ENCODE measurements around the gene NSL1.

NSL1 gene

GRCh38 chr1:212699625-212700222 is 91.9 kb downstream of the NSL1 start, which contains the start of gene BATF3:
Gene BATF3 (minus strand): TSS chr1:212699840. CDS start chr1:212699762, 78 bp downstream.
- no peaks in the 10 kb centered on the region for H4K20me1 ChIP-seq (ENCODE audit: insufficient read depth, low read length)
- H3K9me3 ChIP-seq (ENCODE audit: insufficient read depth, low read length, severe bottlenecking): no peaks in the 10 kb centered on the region
- TF ChIP-seq EZH2 (IDR thresholded peaks at IDR 0.05; ENCODE audit: borderline replicate concordance, low read depth, low read length, severe bottlenecking) (no peak), CTCF (IDR thresholded peaks at IDR 0.05; ENCODE audit: borderline replicate concordance, extremely low read depth, low read length, poor library complexity, severe bottlenecking) (no peak)
- DNase-seq (peak; percentile 66), ATAC-seq (ENCODE audit: insufficient read depth, low read depth) (peak; percentile 64)
- H3K9ac ChIP-seq (ENCODE audit: low read depth, low read length): peak within 1 kb of the TSS; percentile 64
- no peak within 1 kb of the TSS for H3K27ac ChIP-seq (ENCODE audit: low read length)
- H3K4me1 ChIP-seq (ENCODE audit: insufficient read depth, low read length): peaks cover 25% of the 10 kb centered on the region
- H3K4me2 ChIP-seq (ENCODE audit: insufficient read depth, low read length): peak within 1 kb of the TSS; percentile 88
- peaks cover 15% of the 10 kb centered on the region for H3K27me3 ChIP-seq (ENCODE audit: insufficient read depth, low read length, poor library complexity)
- H3K4me3 ChIP-seq (ENCODE audit: low read depth in 1 of 2, low read length in 2 of 2): peak within 1 kb of the TSS; percentile 28 to 75; a peak in 3 of 4 replicates
- H2AFZ ChIP-seq (ENCODE audit: low read depth, low read length): peak within 1 kb of the TSS; percentile 90
- 0 out of 2 replicates have a peak, but pooled peaks cover 2% of the 10 kb centered on the region for H3K36me3 ChIP-seq (ENCODE audit: insufficient read depth, low read length)
- no peaks in the 10 kb centered on the region for H3K79me2 ChIP-seq (ENCODE audit: insufficient read depth, low read length)

GRCh38 chr1:212699104-212699624 is 92.4 kb downstream of the NSL1 start:
- H3K36me3 ChIP-seq (ENCODE audit: insufficient read depth, low read length): 0 out of 2 replicates have a peak, but pooled peaks cover 2% of the 10 kb centered on the region
- H3K4me2 ChIP-seq (ENCODE audit: insufficient read depth, low read length): peak overlapping the region; percentile 88
- H3K9ac ChIP-seq (ENCODE audit: low read depth, low read length): peak overlapping the region; percentile 64
- no peaks in the 10 kb centered on the region for H4K20me1 ChIP-seq (ENCODE audit: insufficient read depth, low read length)
- DNase-seq (peak; percentile 51), ATAC-seq (ENCODE audit: insufficient read depth, low read depth) (peak; percentile 83)
- no peak overlapping the region for H3K27ac ChIP-seq (ENCODE audit: low read length)
- H3K4me3 ChIP-seq (ENCODE audit: low read depth in 1 of 2, low read length in 2 of 2): peak overlapping the region; percentile 28 to 75; a peak in 3 of 4 replicates
- H3K4me1 ChIP-seq (ENCODE audit: insufficient read depth, low read length): peaks cover 25% of the 10 kb centered on the region
- TF ChIP-seq CTCF (IDR thresholded peaks at IDR 0.05; ENCODE audit: borderline replicate concordance, extremely low read depth, low read length, poor library complexity, severe bottlenecking) (peak; percentile 69), EZH2 (IDR thresholded peaks at IDR 0.05; ENCODE audit: borderline replicate concordance, low read depth, low read length, severe bottlenecking) (no peak)
- H2AFZ ChIP-seq (ENCODE audit: low read depth, low read length): peak overlapping the region; percentile 90
- H3K79me2 ChIP-seq (ENCODE audit: insufficient read depth, low read length): no peaks in the 10 kb centered on the region
- H3K9me3 ChIP-seq (ENCODE audit: insufficient read depth, low read length, severe bottlenecking): no peaks in the 10 kb centered on the region
- H3K27me3 ChIP-seq (ENCODE audit: insufficient read depth, low read length, poor library complexity): peaks cover 15% of the 10 kb centered on the region

DNA sequence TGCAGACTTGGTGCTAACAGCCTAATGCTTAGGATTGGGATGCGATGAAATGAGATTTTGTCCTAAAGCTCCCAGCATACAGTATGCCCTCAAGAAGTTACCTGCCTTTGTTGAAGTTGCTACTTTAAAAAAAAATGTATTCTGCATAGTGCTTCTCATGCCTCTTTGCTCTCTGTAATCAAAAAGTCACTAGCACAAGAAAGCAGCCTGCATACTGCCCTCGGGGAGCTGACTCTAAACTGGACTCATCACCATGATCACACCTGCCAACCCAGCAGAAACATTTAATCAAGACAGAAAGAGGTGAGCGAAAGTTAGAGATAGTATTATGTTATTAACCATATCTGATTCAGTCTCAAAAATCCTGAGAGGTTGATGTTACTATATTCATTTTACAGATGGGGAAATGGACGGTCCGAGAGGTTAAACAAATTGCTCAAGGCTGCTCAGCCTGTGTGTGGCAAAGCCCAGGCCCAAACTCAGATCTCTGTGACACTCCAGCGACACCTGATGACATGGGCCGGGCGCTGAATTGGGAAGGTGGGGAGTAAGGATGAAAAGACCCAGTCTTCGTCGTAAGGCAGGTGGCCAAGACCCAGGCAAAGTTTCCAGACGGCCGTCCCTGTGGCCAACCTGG is 93.0 kb downstream of the NSL1 start:
- Histone ChIP-seq H4K20me1 (ENCODE audit: insufficient read depth, low read length) (no peaks in the 10 kb centered on the region), H3K9me3 (ENCODE audit: insufficient read depth, low read length, severe bottlenecking) (no peaks in the 10 kb centered on the region), H3K4me3 (ENCODE audit: low read depth in 1 of 2, low read length in 2 of 2) (peak overlapping the region; percentile 28 to 75; a peak in 3 of 4 replicates), H3K36me3 (ENCODE audit: insufficient read depth, low read length) (0 out of 2 replicates have a peak, but pooled peaks cover 2% of the 10 kb centered on the region), H2AFZ (ENCODE audit: low read depth, low read length) (peak overlapping the region; percentile 90), H3K4me2 (ENCODE audit: insufficient read depth, low read length) (peak overlapping the region; percentile 88), H3K4me1 (ENCODE audit: insufficient read depth, low read length) (peaks cover 25% of the 10 kb centered on the region), H3K9ac (ENCODE audit: low read depth, low read length) (peak overlapping the region; percentile 64), H3K27ac (ENCODE audit: low read length) (no peak overlapping the region), H3K27me3 (ENCODE audit: insufficient read depth, low read length, poor library complexity) (peaks cover 15% of the 10 kb centered on the region), H3K79me2 (ENCODE audit: insufficient read depth, low read length) (no peaks in the 10 kb centered on the region)
- DNase-seq (no peak), ATAC-seq (ENCODE audit: insufficient read depth, low read depth) (no peak)
- TF ChIP-seq CTCF (IDR thresholded peaks at IDR 0.05; ENCODE audit: borderline replicate concordance, extremely low read depth, low read length, poor library complexity, severe bottlenecking) (no peak), EZH2 (IDR thresholded peaks at IDR 0.05; ENCODE audit: borderline replicate concordance, low read depth, low read length, severe bottlenecking) (no peak)
